A549 (cell line): ENCODE data around the gene ELAVL1. TPM values are rescaled to one million over a fixed set of nuclear protein-coding genes. Genes with fewer than 3 reads are reported as not detected.
A peak's percentile ranks its signal among the peaks of the same experiment; 100 is the strongest.
"Not testable (repeated sequence)": the region's sequence is repeated elsewhere in the genome, so short reads cannot be mapped to it uniquely, and the experiment has no call there.

Experiments
- ATAC-seq, 2 experiments: fragments of 200-7000 bp in 1 of 2; fragments of >200 bp in 1 of 2; cut with Nextera tagmentation in 1 of 2; cut with Tn5 transposase in 1 of 2; 3 replicates each; pipeline versions ENCODE4 v1.8.0 to v1.9.1; 2018 to 2020; ENCODE audit warnings: mild to moderate bottlenecking in 1 of 2, moderate library complexity in 1 of 2
- CTCF ChIA-PET: fragments of 300-600 bp; sonication (Branson Sonifier 250); formaldehyde crosslinking; extraction: SDS; loops from one replicate; lab custom pipeline; 2021; ENCODE audit warnings: antibody characterized with exemption, inconsistent platforms; lab: Yijun Ruan, JAX
- POLR2A ChIA-PET: fragments of 350-600 bp; formaldehyde crosslinking; extraction: SDS; loops from one replicate; lab custom pipeline; 2021; ENCODE audit warnings: antibody characterized with exemption, inconsistent platforms; lab: Yijun Ruan, JAX
- DNase-seq, 2 experiments: peaks; one replicate each; pipeline versions ENCODE4 v3.0.0 to v3.0.0-alpha.2; 2011 to 2016; ENCODE audit warnings: low read depth in 1 of 2, low spot score in 1 of 2
- FAIRE-seq: peaks from 2 replicates; lab custom pipeline; 2011; peaks lifted over from hg19 to GRCh38; lab: Jason Lieb, UNC
- H3K27ac ChIP-seq, 2 experiments: fragments of >200 bp; sonication (Bioruptor Twin); formaldehyde crosslinking; 3 replicates each; pipeline ENCODE4 v1.5.1; 2016 to 2017
- H3K4me1 ChIP-seq: fragments of >200 bp; sonication (Bioruptor Twin); formaldehyde crosslinking; 3 replicates; pipeline ENCODE4 v1.6.1; 2016
- H3K4me2 ChIP-seq: fragments of >200 bp; sonication (Bioruptor Twin); formaldehyde crosslinking; 3 replicates; pipeline ENCODE4 v1.6.1; 2016
- H3K4me3 ChIP-seq: fragments of >200 bp; sonication (Bioruptor Twin); formaldehyde crosslinking; 3 replicates; pipeline ENCODE4 v1.5.1; 2016
- H3K9me3 ChIP-seq: fragments of >200 bp; sonication (Bioruptor Twin); formaldehyde crosslinking; 3 replicates; pipeline ENCODE4 v1.6.1; 2016
- BHLHE40 ChIP-seq: IDR thresholded peaks from 2 replicates; pipeline ENCODE4 v1.6.1; 2012; ENCODE audit warnings: low read depth, low read length, inconsistent platforms
- CBX8 ChIP-seq: fragments of 200-600 bp; sonication (generic); IDR thresholded peaks from 2 replicates; pipeline ENCODE4 v1.6.1; 2016
- FOXS1 ChIP-seq: fragments of 250-450 bp; sonication (Bioruptor Pico); IDR thresholded peaks from 2 replicates; pipeline ENCODE4 v1.5.0; 2020; ENCODE audit warnings: mild to moderate bottlenecking, moderate library complexity
- GATA3 ChIP-seq: IDR thresholded peaks from 2 replicates; pipeline ENCODE4 v1.6.1; 2012; ENCODE audit warnings: borderline replicate concordance
- JUN ChIP-seq, 2 experiments: fragments of >200 bp; sonication (Bioruptor Twin); formaldehyde crosslinking; IDR thresholded peaks; 2 replicates in 1 of 2; 3 replicates in 1 of 2; pipeline ENCODE4 v1.6.1; 2016 to 2017
- MAFK ChIP-seq: fragments of 450-650 bp; IDR thresholded peaks from 2 replicates; pipeline ENCODE4 v1.6.1; 2014; ENCODE audit not compliant: partially characterized antibody
- NPAS2 ChIP-seq: fragments of 250-450 bp; sonication (Bioruptor Pico); IDR thresholded peaks from 2 replicates; pipeline ENCODE4 v1.8.0; 2022; ENCODE audit warnings: mild to moderate bottlenecking, moderate library complexity, borderline replicate concordance
- PHF8 ChIP-seq: fragments of 200-600 bp; sonication (generic); IDR thresholded peaks from 2 replicates; pipeline ENCODE4 v1.6.1; 2016; ENCODE audit warnings: low read depth, mild to moderate bottlenecking, antibody characterized with exemption, moderate library complexity, borderline replicate concordance
- POLR2AphosphoS2 ChIP-seq: conservative IDR thresholded peaks from 2 replicates; pipeline ENCODE4 v1.6.1; 2012; ENCODE audit warnings: low read length, improper control_type of control experiment, inconsistent platforms
- RNF2 ChIP-seq: fragments of 200-600 bp; sonication (generic); IDR thresholded peaks from 2 replicates; pipeline ENCODE4 v1.6.1; 2016; ENCODE audit warnings: low read depth, mild to moderate bottlenecking, antibody characterized with exemption, moderate library complexity, borderline replicate concordance
- ZFP36 ChIP-seq: fragments of 450-650 bp; IDR thresholded peaks from 2 replicates; pipeline ENCODE4 v1.6.1; 2014; ENCODE audit warnings: borderline replicate concordance; ENCODE audit not compliant: partially characterized antibody
- ZSCAN20 ChIP-seq: fragments of 250-450 bp; sonication (Bioruptor Pico); IDR thresholded peaks from 2 replicates; pipeline ENCODE4 v1.8.0; 2022; ENCODE audit warnings: mild to moderate bottlenecking, moderate library complexity
- WGBS: methylation state at CpG from one replicate; pipeline ENCODE4 v1.1.6; 2017; ENCODE audit errors: missing lambda C conversion rate; 5-methylcytosine and 5-hydroxymethylcytosine counted together
- polyA plus RNA-seq, 4 experiments: library from polyadenylated mRNA; depleted of rRNA in 3 of 4; stranded (reverse); fragments of >200 nt; fragmentation: RNase III in 1 of 4; extraction: RNeasy Plus Mini Kit Qiagen cat#74134 plus additional on column Dnase treatment in 1 of 4; gene quantifications; 2 replicates in 3 of 4; 3 replicates in 1 of 4; pipeline ENCODE4 v1.2.3, GENCODE V29; 2011 to 2017
- TF ChIP-seq, protein P1 (sequence below): fragments of 200-600 bp; sonication (generic); IDR thresholded peaks from 2 replicates; pipeline ENCODE4 v1.6.1; 2016; ENCODE audit warnings: antibody characterized with exemption, mild to moderate bottlenecking, moderate library complexity
- TF ChIP-seq, protein P2 (sequence below): fragments of >200 bp; sonication (Bioruptor Twin); formaldehyde crosslinking; IDR thresholded peaks from 3 replicates; pipeline ENCODE4 v1.5.1; 2016
- TF ChIP-seq, protein P3 (sequence below): fragments of 250-450 bp; sonication (Bioruptor Pico); IDR thresholded peaks from 2 replicates; pipeline ENCODE4 v1.5.0; 2020; ENCODE audit warnings: low read depth, mild to moderate bottlenecking, moderate library complexity

ELAVL1 gene
- polyA plus RNA-seq, 2 of the 4 experiments (the other 2 are of a cell fraction), result 39.3 to 55.6 TPM

DNA sequence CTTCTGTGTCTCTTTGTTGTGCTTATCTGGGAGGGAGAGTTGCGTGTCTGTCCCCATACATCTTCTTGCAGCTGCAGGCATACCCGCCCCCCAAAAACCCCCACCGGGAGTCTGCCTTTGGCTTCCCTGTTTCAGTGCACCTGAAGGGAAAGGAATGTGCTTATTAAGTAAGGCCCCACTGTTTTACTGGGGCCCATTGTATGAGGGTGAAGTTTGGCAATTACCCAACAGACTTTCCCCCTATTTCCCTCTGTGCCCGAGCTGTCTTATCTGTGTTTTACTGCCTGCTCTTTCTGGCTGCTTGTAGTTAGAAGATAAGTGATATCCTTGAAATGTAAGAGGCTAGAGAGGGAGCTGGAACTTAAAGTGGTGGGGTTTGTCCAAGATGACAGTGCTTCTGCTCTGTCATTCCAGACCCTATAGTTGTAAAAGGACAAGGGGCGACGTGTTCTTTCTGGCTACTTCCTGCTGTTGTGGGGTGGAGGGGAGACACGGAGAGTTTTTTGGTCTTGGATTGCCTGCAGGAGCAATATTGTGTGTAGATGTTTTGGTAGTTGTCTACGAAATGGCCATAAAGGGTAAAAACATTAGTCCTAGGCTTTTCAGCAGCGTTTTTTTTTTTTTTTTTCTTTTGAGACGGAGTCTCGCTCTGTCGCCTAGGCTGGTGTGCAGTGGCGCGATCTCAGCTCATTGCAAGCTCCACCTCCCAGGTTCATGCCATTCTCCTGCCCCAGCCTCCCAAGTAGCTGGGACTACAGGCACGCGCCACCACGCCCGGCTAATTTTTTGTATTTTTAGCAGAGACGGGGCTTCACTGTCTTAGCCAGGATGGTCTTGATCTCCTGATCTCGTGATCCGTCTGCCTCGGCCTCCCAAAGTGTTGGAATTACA lies 28.1 kb upstream of the ELAVL1 start:
- H3K27ac ChIP-seq, H3K4me3 ChIP-seq, FAIRE-seq, POLR2A ChIA-PET, H3K9me3 ChIP-seq, H3K4me1 ChIP-seq, H3K4me2 ChIP-seq, ATAC-seq, DNase-seq: not testable (repeated sequence)
- CTCF ChIA-PET, result interaction anchor here (0.6 kb wide), 1 partner anchor 311 kb away, joined by 3 read pairs; no protein-coding TSS in a partner anchor
- WGBS, result 84% methylated on average over 21 of the region's 22 CpGs

- FAIRE-seq (no peak), ATAC-seq (no peak)
- ChIA-PET CTCF (interaction anchor here (1.7 kb wide), 1 partner anchor 29 kb away, joined by 6 read pairs; no protein-coding TSS in a partner anchor), POLR2A (no interaction called here)
- no peak overlapping the region for H3K27ac ChIP-seq
- WGBS, result 72% methylated on average over 8 of the region's 8 CpGs
- TF ChIP-seq MAFK, result no peak
- no peak for TF ChIP-seq JUN (IDR thresholded peaks at IDR 0.05)
- TF ChIP-seq, protein P1, sequence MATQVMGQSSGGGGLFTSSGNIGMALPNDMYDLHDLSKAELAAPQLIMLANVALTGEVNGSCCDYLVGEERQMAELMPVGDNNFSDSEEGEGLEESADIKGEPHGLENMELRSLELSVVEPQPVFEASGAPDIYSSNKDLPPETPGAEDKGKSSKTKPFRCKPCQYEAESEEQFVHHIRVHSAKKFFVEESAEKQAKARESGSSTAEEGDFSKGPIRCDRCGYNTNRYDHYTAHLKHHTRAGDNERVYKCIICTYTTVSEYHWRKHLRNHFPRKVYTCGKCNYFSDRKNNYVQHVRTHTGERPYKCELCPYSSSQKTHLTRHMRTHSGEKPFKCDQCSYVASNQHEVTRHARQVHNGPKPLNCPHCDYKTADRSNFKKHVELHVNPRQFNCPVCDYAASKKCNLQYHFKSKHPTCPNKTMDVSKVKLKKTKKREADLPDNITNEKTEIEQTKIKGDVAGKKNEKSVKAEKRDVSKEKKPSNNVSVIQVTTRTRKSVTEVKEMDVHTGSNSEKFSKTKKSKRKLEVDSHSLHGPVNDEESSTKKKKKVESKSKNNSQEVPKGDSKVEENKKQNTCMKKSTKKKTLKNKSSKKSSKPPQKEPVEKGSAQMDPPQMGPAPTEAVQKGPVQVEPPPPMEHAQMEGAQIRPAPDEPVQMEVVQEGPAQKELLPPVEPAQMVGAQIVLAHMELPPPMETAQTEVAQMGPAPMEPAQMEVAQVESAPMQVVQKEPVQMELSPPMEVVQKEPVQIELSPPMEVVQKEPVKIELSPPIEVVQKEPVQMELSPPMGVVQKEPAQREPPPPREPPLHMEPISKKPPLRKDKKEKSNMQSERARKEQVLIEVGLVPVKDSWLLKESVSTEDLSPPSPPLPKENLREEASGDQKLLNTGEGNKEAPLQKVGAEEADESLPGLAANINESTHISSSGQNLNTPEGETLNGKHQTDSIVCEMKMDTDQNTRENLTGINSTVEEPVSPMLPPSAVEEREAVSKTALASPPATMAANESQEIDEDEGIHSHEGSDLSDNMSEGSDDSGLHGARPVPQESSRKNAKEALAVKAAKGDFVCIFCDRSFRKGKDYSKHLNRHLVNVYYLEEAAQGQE, result no peak
- no peak for TF ChIP-seq FOXS1 (CRISPR knock-in tag)
- TF ChIP-seq, protein P2, sequence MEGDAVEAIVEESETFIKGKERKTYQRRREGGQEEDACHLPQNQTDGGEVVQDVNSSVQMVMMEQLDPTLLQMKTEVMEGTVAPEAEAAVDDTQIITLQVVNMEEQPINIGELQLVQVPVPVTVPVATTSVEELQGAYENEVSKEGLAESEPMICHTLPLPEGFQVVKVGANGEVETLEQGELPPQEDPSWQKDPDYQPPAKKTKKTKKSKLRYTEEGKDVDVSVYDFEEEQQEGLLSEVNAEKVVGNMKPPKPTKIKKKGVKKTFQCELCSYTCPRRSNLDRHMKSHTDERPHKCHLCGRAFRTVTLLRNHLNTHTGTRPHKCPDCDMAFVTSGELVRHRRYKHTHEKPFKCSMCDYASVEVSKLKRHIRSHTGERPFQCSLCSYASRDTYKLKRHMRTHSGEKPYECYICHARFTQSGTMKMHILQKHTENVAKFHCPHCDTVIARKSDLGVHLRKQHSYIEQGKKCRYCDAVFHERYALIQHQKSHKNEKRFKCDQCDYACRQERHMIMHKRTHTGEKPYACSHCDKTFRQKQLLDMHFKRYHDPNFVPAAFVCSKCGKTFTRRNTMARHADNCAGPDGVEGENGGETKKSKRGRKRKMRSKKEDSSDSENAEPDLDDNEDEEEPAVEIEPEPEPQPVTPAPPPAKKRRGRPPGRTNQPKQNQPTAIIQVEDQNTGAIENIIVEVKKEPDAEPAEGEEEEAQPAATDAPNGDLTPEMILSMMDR, result no peak
- TF ChIP-seq GATA3, result no peak
- TF ChIP-seq POLR2AphosphoS2, result no peak
- no peak for TF ChIP-seq BHLHE40
- TF ChIP-seq, all 56 proteins: peak for 0
- H3K4me2 ChIP-seq, result no peak overlapping the region
- DNase-seq, result no peak
- no peaks in the 10 kb centered on the region for H3K4me1 ChIP-seq
- H3K4me3 ChIP-seq, result no peak overlapping the region
- H3K9me3 ChIP-seq, result no peaks in the 10 kb centered on the region
Measured at GRCh38 chr19:8030960-8031359, 25.5 kb upstream of the ELAVL1 start.

- Histone ChIP-seq H3K4me1 (no peaks in the 10 kb centered on the region), H3K9me3 (no peaks in the 10 kb centered on the region), H3K4me2 (no peak overlapping the region), H3K4me3 (no peak overlapping the region), H3K27ac (no peak overlapping the region)
- ChIA-PET POLR2A (interaction anchor here (0.6 kb wide), 1 partner anchor 170 kb away, joined by 4 read pairs; no protein-coding TSS in a partner anchor), CTCF (no interaction called here)
- no peak for TF ChIP-seq RNF2
- no peak for TF ChIP-seq ZSCAN20 (CRISPR knock-in tag)
- no peak for TF ChIP-seq NPAS2 (CRISPR knock-in tag)
- TF ChIP-seq, protein P3, sequence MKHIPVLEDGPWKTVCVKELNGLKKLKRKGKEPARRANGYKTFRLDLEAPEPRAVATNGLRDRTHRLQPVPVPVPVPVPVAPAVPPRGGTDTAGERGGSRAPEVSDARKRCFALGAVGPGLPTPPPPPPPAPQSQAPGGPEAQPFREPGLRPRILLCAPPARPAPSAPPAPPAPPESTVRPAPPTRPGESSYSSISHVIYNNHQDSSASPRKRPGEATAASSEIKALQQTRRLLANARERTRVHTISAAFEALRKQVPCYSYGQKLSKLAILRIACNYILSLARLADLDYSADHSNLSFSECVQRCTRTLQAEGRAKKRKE (CRISPR knock-in tag), result no peak
- no peak for TF ChIP-seq PHF8
- no peak for TF ChIP-seq ZFP36
- no peak for TF ChIP-seq CBX8
- FAIRE-seq (no peak), ATAC-seq (peak in 1 of 2 experiments; percentile 29; a peak in 1 of 6 replicates), DNase-seq (no peak)
- 43% methylated on average over 7 of the region's 12 CpGs for WGBS
Measured at GRCh38 chr19:8028951-8029491, 23.6 kb upstream of the ELAVL1 start.
